A673 (cell line): ENCODE data around the gene AKR1C1. TPM values are rescaled to one million over a fixed set of nuclear protein-coding genes. Genes with fewer than 3 reads are reported as not detected.

Source experiments
- BruUV-seq: library from RNA; stranded (reverse); fragments of 400-500 nt; replicated peaks from 2 replicates; lab custom pipeline; 2021; lab: Mats Ljungman, UMichigan
- CTCF ChIA-PET: fragments of 300-600 bp; sonication (Branson Sonifier 250); formaldehyde crosslinking; loops from one replicate; lab custom pipeline; 2022; ENCODE audit warnings: antibody characterized with exemption; lab: Charles Lee
- POLR2A ChIA-PET: fragments of 300-600 bp; sonication (Branson Sonifier 250); formaldehyde crosslinking; loops from one replicate; lab custom pipeline; 2022; ENCODE audit warnings: antibody characterized with exemption; ENCODE audit not compliant: low non-redundant PET; lab: Charles Lee
- DNase-seq: peaks from one replicate; pipeline ENCODE4 v3.0.0-alpha.2; 2015; ENCODE audit warnings: low spot score
- H3K27ac ChIP-seq: fragments of 200-600 bp; sonication (generic); 2 replicates; pipeline ENCODE4 v1.5.1; 2016; ENCODE audit warnings: mixed run types, low read depth, mild to moderate bottlenecking, mixed read lengths, antibody characterized with exemption, low read length; ENCODE audit not compliant: poor library complexity, severe bottlenecking
- H3K27me3 ChIP-seq: fragments of 200-600 bp; sonication (generic); replicated peaks from 2 replicates; pipeline ENCODE4 v1.6.1; 2017; ENCODE audit warnings: mixed run types, low read depth, mild to moderate bottlenecking, mixed read lengths, antibody characterized with exemption, low read length; ENCODE audit not compliant: insufficient read depth, poor library complexity
- H3K36me3 ChIP-seq: fragments of 200-600 bp; sonication (generic); 2 replicates; pipeline ENCODE4 v1.6.1; 2016; ENCODE audit warnings: mixed run types, mild to moderate bottlenecking, mixed read lengths, antibody characterized with exemption, low read length; ENCODE audit not compliant: insufficient read depth, poor library complexity, severe bottlenecking
- H3K4me1 ChIP-seq: fragments of 200-600 bp; sonication (generic); 2 replicates; pipeline ENCODE4 v1.6.1; 2017; ENCODE audit warnings: mixed run types, mild to moderate bottlenecking, mixed read lengths, antibody characterized with exemption, low read length; ENCODE audit not compliant: insufficient read depth, poor library complexity, severe bottlenecking
- H3K4me3 ChIP-seq: fragments of 200-600 bp; sonication (generic); 2 replicates; pipeline ENCODE4 v1.5.1; 2016; ENCODE audit warnings: low read depth, mixed run types, mild to moderate bottlenecking, mixed read lengths, low read length; ENCODE audit not compliant: poor library complexity, severe bottlenecking
- H3K9me3 ChIP-seq: fragments of 200-600 bp; sonication (generic); 2 replicates; pipeline ENCODE4 v1.6.1; 2016; ENCODE audit warnings: mixed run types, low read depth, mild to moderate bottlenecking, mixed read lengths, antibody characterized with exemption, low read length; ENCODE audit not compliant: poor library complexity, severe bottlenecking
- CTCF ChIP-seq: fragments of 300-800, 200-600 bp; sonication (generic); conservative IDR thresholded peaks from 2 replicates; pipeline ENCODE4 v1.5.1; 2017; ENCODE audit warnings: low read depth, mild to moderate bottlenecking, antibody characterized with exemption, low read length, moderate library complexity, mixed read lengths
- EZH2 ChIP-seq: fragments of 200-600 bp; sonication (generic); IDR thresholded peaks from 2 replicates; pipeline ENCODE4 v1.6.1; 2017; ENCODE audit warnings: borderline replicate concordance, low read depth, mild to moderate bottlenecking, mixed read lengths, antibody characterized with exemption, low read length; ENCODE audit not compliant: poor library complexity, severe bottlenecking
- intact Hi-C: fragments of 100-400 bp; cut with micrococcal nuclease; formaldehyde crosslinking; loops from one replicate; pipeline ENCODE4 v1.10.0; 2022; ENCODE audit not compliant: unreplicated experiment
- total RNA-seq: library from RNA; stranded (reverse); gene quantifications from 2 replicates; pipeline ENCODE4 v1.2.3, GENCODE V29; 2021

Gene AKR1C1
- total RNA-seq, 1 experiment from 2014 or later = 9.8 TPM

- ChIA-PET CTCF (no interaction called here), POLR2A (no interaction called here)
- no TSS peak for BruUV-seq
- intact Hi-C loops = no loop called here
- H3K27me3 ChIP-seq = no peaks in the 10 kb centered on the region
- no peak for DNase-seq
- H3K4me1 ChIP-seq = no peaks in the 10 kb centered on the region
- H3K36me3 ChIP-seq = no peaks in the 10 kb centered on the region
- no peaks in the 10 kb centered on the region for H3K9me3 ChIP-seq
- no peak overlapping the region for H3K4me3 ChIP-seq
- TF ChIP-seq EZH2 (no peak), CTCF (no peak)
- H3K27ac ChIP-seq = no peak overlapping the region
These were observed 17.6 kb downstream of the AKR1C1 start for GRCh38 chr10:4980793-4981192.

GRCh38 chr10:4981722-4982471 is 18.7 kb downstream of the AKR1C1 start:
- Histone ChIP-seq H3K36me3 (no peaks in the 10 kb centered on the region), H3K4me3 (no peak overlapping the region), H3K27ac (no peak overlapping the region), H3K27me3 (no peaks in the 10 kb centered on the region), H3K9me3 (no peaks in the 10 kb centered on the region), H3K4me1 (no peaks in the 10 kb centered on the region)
- no TSS peak for BruUV-seq
- DNase-seq = peak; percentile 26
- intact Hi-C loops = no loop called here
- TF ChIP-seq CTCF (peak; percentile 37; the same call in 1 of the 2 replicates), EZH2 (no peak)
- POLR2A ChIA-PET = no interaction called here
- CTCF ChIA-PET = interaction anchor here (1.1 kb wide), 1 partner anchor 132 kb away, joined by 3 read pairs; no protein-coding TSS in a partner anchor

- Histone ChIP-seq H3K27ac (no peak overlapping the region), H3K36me3 (no peaks in the 10 kb centered on the region), H3K9me3 (no peaks in the 10 kb centered on the region), H3K27me3 (no peaks in the 10 kb centered on the region), H3K4me3 (no peak overlapping the region), H3K4me1 (no peaks in the 10 kb centered on the region)
- ChIA-PET POLR2A (no interaction called here), CTCF (interaction anchor here (1.1 kb wide), 1 partner anchor 132 kb away, joined by 3 read pairs; no protein-coding TSS in a partner anchor)
- BruUV-seq = no TSS peak
- TF ChIP-seq EZH2 (no peak), CTCF (no peak)
- no peak for DNase-seq
- intact Hi-C loops = no loop called here
These were observed 19.6 kb downstream of the AKR1C1 start for GRCh38 chr10:4982764-4983226.
